Tibial nerve (tissue), 4 donors: ENCODE data around the gene ROBO2. TPM values are rescaled to one million over a fixed set of nuclear protein-coding genes. Genes with fewer than 3 reads are reported as not detected.

ENCODE experiments used
- DNase-seq, 2 donors: peaks; one replicate each; pipeline ENCODE4 v3.0.0-alpha.2; 2019; ENCODE audit warnings: low spot score in 2 of 2
- H3K27ac ChIP-seq, 4 donors: fragments of 200-600 bp; sonication (generic) in 3 of 4; one replicate each; pipeline ENCODE4 v1.5.1; 2017 to 2019; ENCODE audit warnings: mild to moderate bottlenecking in 1 of 4
- H3K27me3 ChIP-seq, 2 donors: fragments of 200-600 bp; sonication (generic) in 1 of 2; one replicate each; pipeline versions ENCODE4 v1.5.1 to v1.6.0; 2017 to 2019
- H3K36me3 ChIP-seq, 3 donors: fragments of 200-600 bp; sonication (generic); one replicate each; pipeline ENCODE4 v1.5.1; 2018 to 2019
- H3K4me1 ChIP-seq, 4 donors: fragments of 200-600 bp; sonication (generic) in 3 of 4; one replicate each; pipeline ENCODE4 v1.5.1; 2017 to 2019
- H3K4me3 ChIP-seq, 4 donors: fragments of 200-600 bp; sonication (generic) in 3 of 4; one replicate each; pipeline ENCODE4 v1.5.1; 2017 to 2019; ENCODE audit warnings: mild to moderate bottlenecking in 1 of 4, moderate library complexity in 1 of 4
- H3K9me3 ChIP-seq, 4 donors: fragments of 200-600 bp; sonication (generic) in 3 of 4; one replicate each; pipeline ENCODE4 v1.5.1; 2017 to 2019
- EP300 ChIP-seq, 2 donors: sonication (generic); formaldehyde crosslinking; IDR thresholded peaks; one replicate each; pipeline ENCODE4 v1.6.1; 2017; ENCODE audit warnings: antibody characterized with exemption in 2 of 2, mild to moderate bottlenecking in 1 of 2
- POLR2A ChIP-seq, 2 donors: fragments of 450-650 bp; IDR thresholded peaks; one replicate each; pipeline ENCODE4 v1.6.1; 2017; ENCODE audit warnings: antibody characterized with exemption in 2 of 2, mild to moderate bottlenecking in 2 of 2, moderate library complexity in 2 of 2
- WGBS, 2 donors: methylation state at CpG; one replicate each; pipeline ENCODE4 v1.1.5; 2018; 5-methylcytosine and 5-hydroxymethylcytosine counted together
- total RNA-seq, 4 donors: library from RNA; depleted of rRNA; stranded (reverse); fragments of >200 nt; gene quantifications; one replicate each; pipeline ENCODE4 v1.1.0, GENCODE V29; 2016
- TF ChIP-seq, protein P1 (sequence below), 5 experiments: fragments of 200-600 bp in 3 of 5; fragments of 450-650 bp in 2 of 5; sonication (generic) in 3 of 5; IDR thresholded peaks; one replicate each; pipeline ENCODE4 v1.5.1; 2016 to 2019; ENCODE audit warnings: antibody characterized with exemption in 5 of 5, mild to moderate bottlenecking in 3 of 5, moderate library complexity in 2 of 5

The ROBO2 gene
- total RNA-seq, 4 donors from 2014 or later = 0.30 to 4.4 (median 1.9) TPM

DNA sequence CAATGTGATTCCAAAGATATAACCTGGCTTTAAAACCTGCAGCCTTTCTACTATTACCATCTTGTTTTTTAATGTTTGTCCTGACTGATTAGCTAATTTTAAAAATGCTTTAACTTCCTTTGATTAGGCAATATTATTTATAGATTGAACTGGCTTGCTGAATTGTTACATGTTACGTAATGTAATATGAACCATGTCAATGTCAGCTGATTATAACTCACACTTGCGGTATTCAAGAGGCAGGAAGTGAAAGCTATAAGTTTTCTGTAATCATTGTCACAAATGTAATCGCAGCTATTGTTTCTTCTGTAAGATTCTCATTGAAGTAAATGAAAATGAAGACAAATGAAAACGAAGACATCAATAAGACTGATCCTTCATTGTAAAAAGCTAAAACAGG, 146.8 kb downstream of the ROBO2 start:
- H3K27me3 ChIP-seq = no peaks in the 10 kb centered on the region
- DNase-seq = no peak
- 39 to 51% methylated on average over 4 of the region's 4 CpGs for WGBS, 2 donors
- H3K4me1 ChIP-seq = peaks cover 0 to 10% (median 0%) of the 10 kb centered on the region in 4 donors
- H3K36me3 ChIP-seq = no peaks in the 10 kb centered on the region
- no peak for TF ChIP-seq POLR2A (IDR thresholded peaks at IDR 0.05)
- no peak for TF ChIP-seq EP300 (IDR thresholded peaks at IDR 0.05)
- TF ChIP-seq, protein P1, sequence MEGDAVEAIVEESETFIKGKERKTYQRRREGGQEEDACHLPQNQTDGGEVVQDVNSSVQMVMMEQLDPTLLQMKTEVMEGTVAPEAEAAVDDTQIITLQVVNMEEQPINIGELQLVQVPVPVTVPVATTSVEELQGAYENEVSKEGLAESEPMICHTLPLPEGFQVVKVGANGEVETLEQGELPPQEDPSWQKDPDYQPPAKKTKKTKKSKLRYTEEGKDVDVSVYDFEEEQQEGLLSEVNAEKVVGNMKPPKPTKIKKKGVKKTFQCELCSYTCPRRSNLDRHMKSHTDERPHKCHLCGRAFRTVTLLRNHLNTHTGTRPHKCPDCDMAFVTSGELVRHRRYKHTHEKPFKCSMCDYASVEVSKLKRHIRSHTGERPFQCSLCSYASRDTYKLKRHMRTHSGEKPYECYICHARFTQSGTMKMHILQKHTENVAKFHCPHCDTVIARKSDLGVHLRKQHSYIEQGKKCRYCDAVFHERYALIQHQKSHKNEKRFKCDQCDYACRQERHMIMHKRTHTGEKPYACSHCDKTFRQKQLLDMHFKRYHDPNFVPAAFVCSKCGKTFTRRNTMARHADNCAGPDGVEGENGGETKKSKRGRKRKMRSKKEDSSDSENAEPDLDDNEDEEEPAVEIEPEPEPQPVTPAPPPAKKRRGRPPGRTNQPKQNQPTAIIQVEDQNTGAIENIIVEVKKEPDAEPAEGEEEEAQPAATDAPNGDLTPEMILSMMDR (IDR thresholded peaks at IDR 0.05) = no peak
- no peaks in the 10 kb centered on the region for H3K9me3 ChIP-seq
- no peak overlapping the region for H3K4me3 ChIP-seq
- no peak overlapping the region for H3K27ac ChIP-seq

DNA sequence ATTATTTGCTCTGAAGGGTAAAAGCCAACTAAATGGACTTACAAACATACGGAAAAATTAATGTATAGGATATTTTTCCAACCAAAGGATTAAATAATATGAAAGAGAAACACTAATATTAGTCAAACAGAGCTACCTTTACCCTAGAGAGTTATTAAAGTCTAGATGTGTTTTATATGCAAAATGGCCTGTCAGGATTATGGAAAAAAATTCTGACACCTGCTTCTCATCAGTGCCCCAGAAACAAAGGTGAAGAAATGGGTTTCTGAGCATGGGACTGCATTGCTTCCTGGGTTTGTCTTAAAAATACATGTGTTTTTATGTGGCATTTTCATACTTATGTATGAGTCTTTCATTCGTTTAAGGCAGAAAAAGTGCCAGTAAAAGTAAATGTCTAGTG, 148.3 kb downstream of the ROBO2 start:
- Histone ChIP-seq H3K27me3 (no peaks in the 10 kb centered on the region), H3K4me3 (no peak overlapping the region), H3K9me3 (no peaks in the 10 kb centered on the region), H3K36me3 (no peaks in the 10 kb centered on the region), H3K27ac (no peak overlapping the region), H3K4me1 (peaks cover 0 to 10% (median 0%) of the 10 kb centered on the region in 4 donors)
- TF ChIP-seq POLR2A (IDR thresholded peaks at IDR 0.05) (no peak), EP300 (IDR thresholded peaks at IDR 0.05) (no peak)
- TF ChIP-seq, protein P1 (IDR thresholded peaks at IDR 0.05) = no peak
- no peak for DNase-seq
- WGBS, 2 donors = 75% methylated on average over 2 of the region's 2 CpGs

DNA sequence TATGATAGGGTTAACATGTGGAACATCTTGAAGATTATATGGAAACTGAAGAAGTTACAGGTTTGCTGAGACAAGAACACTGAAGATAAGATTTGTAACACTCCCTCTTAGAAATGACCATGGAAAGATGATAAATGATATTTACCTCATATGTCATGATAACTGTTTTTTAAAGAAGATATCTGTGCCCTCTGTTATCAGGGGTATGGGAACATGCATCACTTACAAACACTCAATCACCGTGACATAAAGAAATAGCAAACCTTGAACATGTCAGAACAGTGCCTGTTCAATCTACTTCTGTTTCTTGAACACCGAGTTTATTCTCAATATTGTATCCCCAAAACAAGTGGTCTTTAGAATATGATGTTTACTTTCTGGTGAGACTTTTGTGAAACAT, 149.4 kb downstream of the ROBO2 start:
- no peak for TF ChIP-seq EP300 (IDR thresholded peaks at IDR 0.05)
- TF ChIP-seq, protein P1 (IDR thresholded peaks at IDR 0.05) = no peak
- TF ChIP-seq POLR2A (IDR thresholded peaks at IDR 0.05) = no peak
- no peak overlapping the region for H3K27ac ChIP-seq
- WGBS, 2 donors = 86 to 88% methylated on average over 2 of the region's 2 CpGs
- peaks cover 0 to 10% (median 0%) of the 10 kb centered on the region in 4 donors for H3K4me1 ChIP-seq
- H3K27me3 ChIP-seq = no peaks in the 10 kb centered on the region
- H3K36me3 ChIP-seq = no peaks in the 10 kb centered on the region
- H3K9me3 ChIP-seq = no peaks in the 10 kb centered on the region
- no peak for DNase-seq
- no peak overlapping the region for H3K4me3 ChIP-seq

DNA sequence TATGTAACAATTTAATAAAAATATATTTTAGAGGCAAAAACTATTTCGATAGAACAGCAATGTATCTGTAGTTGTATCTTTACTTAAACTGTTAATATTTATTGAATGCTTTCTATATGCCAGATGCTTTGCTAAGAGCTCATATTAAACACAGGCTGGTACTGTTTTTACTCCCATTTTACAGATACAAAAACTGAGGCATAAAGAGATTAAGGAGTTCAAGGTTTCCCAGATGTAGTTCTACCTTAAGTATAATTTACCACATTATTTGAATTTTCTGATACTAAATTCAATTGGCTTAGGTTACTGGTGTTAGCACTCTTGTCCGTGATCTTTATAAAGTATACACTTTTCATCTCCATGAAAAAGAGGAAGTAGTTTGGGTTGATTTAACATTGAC, 149.8 kb downstream of the ROBO2 start:
- Histone ChIP-seq H3K9me3 (no peaks in the 10 kb centered on the region), H3K27me3 (no peaks in the 10 kb centered on the region), H3K4me3 (no peak overlapping the region), H3K36me3 (no peaks in the 10 kb centered on the region), H3K4me1 (peaks cover 0 to 10% (median 0%) of the 10 kb centered on the region in 4 donors), H3K27ac (no peak overlapping the region)
- DNase-seq = no peak
- WGBS, 2 donors = 42 to 72% methylated on average over 2 of the region's 2 CpGs
- TF ChIP-seq, protein P1 (IDR thresholded peaks at IDR 0.05) = no peak
- no peak for TF ChIP-seq EP300 (IDR thresholded peaks at IDR 0.05)

DNA sequence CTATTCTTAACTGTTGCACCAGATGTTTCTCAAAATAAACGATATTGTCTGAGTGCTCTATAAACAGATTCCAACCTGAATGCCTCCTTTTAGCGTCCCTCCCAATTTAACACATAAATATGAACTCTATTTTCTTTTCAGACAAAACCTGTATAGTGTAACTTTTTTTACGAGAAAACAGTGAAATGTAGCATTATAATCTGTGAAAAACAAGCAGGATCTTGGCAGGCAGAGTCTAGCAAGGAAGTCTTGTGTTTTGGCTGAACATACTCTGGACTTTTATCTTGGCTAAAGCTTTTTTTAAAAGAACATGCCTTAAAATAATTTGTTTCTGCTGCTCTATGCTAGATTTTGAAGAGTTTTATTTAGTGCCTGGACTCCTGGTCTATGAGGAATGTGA, 150.5 kb downstream of the ROBO2 start:
- no peak overlapping the region for H3K27ac ChIP-seq
- peaks cover 0 to 10% (median 0%) of the 10 kb centered on the region in 4 donors for H3K4me1 ChIP-seq
- H3K36me3 ChIP-seq = no peaks in the 10 kb centered on the region
- DNase-seq = no peak
- TF ChIP-seq, protein P1 (IDR thresholded peaks at IDR 0.05) = no peak
- TF ChIP-seq POLR2A (IDR thresholded peaks at IDR 0.05) (no peak), EP300 (IDR thresholded peaks at IDR 0.05) (no peak)
- no peaks in the 10 kb centered on the region for H3K27me3 ChIP-seq
- no peak overlapping the region for H3K4me3 ChIP-seq
- 7 to 13% methylated on average over 3 of the region's 3 CpGs for WGBS, 2 donors
- H3K9me3 ChIP-seq = no peaks in the 10 kb centered on the region
